ENCODE results near the gene TPPP3. TPM values are rescaled to one million over a fixed set of nuclear protein-coding genes. Genes with fewer than 3 reads are reported as not detected.
A peak's percentile ranks its signal among the peaks of the same experiment; 100 is the strongest.

TPPP3 gene
- total RNA-seq: not detected

DNA sequence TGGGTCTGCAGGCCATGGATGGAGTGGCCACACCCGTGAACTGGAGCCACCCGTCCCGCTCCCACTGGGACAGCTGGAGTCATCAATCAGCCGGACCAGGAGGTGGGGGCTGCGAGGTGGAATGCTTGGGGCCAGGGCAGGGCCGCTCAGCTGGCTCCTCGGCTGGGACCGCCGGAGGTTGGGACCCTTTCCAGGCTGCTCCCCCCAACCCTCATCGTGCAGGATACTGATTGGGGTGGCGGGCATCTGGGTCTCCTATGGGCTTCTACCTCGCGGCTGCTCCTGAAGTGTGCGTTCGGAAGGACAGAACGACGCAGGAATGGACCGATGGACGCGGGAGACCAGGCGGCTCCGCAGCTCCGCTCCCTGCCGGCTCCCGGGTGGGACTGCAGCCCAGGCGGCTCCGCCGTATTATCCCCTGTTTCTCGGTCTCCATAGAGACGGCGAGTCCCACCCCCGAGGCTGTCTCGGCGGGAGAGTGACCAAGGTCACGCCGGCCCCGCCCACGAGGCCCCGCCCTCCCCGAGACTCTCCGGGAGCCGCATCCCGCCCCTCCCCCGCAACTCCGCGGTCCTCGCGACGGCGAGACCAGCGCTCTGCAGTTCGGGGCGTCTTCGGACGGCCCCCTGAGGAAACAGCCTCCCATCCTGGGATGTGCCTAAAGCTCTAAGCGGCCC, at the start of gene TPPP3:
TSS of gene TPPP3 (minus strand) at position 388 of the 677 bp plus-strand sequence. CDS start 2,387 bp downstream, outside the sequence.
- DNase-seq: peak; percentile 33
- Mint-ChIP-seq H3K4me3 (no peak within 1 kb of the TSS), H3K9me3 (no peaks in the 10 kb centered on the region), H3K36me3 (ENCODE audit: low read depth) (no peaks in the 10 kb centered on the region), H3K27me3 (peaks cover 40% of the 10 kb centered on the region), H3K4me1 (peaks cover 3% of the 10 kb centered on the region), H3K27ac (no peak within 1 kb of the TSS)
- CTCF ChIA-PET: interaction anchor here (0.6 to 2.6 kb wide), 10 partner anchors 9 to 382 kb away, joined by 3 to 9 read pairs (median 3); no protein-coding TSS in a partner anchor
- POLR2A ChIA-PET: no interaction called here

DNA sequence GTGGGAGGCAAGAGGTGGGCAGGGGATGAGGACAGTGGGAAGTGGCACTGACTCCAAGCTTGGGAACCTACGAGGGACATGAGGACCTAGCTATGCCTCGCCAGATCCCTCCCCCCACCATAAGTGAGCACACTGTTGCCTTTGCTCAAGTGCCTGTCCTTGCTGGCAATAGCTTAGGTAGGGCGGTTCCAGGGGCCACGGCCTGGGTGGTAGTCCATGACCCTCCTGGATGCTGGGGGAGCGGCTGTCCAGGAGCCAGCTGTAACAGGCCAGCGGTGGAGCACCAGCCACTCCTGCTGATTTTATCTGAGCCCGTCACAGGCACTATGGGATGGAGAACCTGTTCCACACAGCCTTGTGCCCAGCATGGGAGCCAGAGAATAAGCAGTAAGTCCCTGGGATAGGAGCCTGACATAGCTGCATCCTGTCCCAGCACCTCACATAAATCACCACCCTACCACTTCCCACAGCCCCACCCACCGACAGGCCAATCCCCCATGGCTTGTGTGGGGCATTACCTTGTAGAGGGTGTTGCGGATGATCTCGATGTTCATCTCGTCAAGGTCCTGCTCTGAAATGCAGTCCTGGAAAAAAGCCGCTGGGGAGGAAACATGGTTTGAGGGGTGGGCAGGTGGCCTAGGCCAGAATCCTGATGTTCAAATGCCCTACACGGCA, 49.4 kb upstream of the TPPP3 start:
- ChIA-PET CTCF (interaction anchor here (0.6 to 6.1 kb wide), 5 partner anchors 10 to 78 kb away, joined by 3 to 29 read pairs (median 3); no protein-coding TSS in a partner anchor), POLR2A (no interaction called here)
- Mint-ChIP-seq H3K9me3 (no peaks in the 10 kb centered on the region), H3K36me3 (ENCODE audit: low read depth) (peaks cover 1% of the 10 kb centered on the region), H3K4me1 (peaks cover 5% of the 10 kb centered on the region), H3K27me3 (no peaks in the 10 kb centered on the region), H3K4me3 (no peak overlapping the region), H3K27ac (no peak overlapping the region)
- DNase-seq: no peak

DNA sequence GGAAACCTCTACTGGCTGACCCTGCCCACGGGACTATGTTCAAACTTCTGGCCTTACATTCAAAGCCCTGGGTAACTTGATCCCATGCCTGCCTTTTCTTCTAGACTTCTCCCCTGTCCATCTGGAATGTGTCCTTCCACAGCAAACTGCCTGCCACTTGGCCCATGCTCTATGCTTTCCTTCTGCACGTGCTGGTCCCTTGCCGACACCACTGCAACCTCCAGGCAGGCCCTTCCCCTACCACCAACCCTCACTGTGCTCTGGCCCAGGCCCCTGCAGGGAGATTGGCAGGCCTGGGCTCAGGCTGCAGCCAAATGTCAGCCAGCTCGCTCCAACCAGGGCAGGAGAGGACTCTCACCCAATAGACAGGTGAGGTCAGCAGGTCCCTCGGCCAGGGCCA, 48.6 kb upstream of the TPPP3 start:
- DNase-seq: no peak
- Mint-ChIP-seq H3K4me3 (no peak overlapping the region), H3K4me1 (no peaks in the 10 kb centered on the region), H3K27me3 (no peaks in the 10 kb centered on the region), H3K9me3 (no peaks in the 10 kb centered on the region), H3K27ac (no peak overlapping the region), H3K36me3 (ENCODE audit: low read depth) (no peaks in the 10 kb centered on the region)
- ChIA-PET CTCF (interaction anchor here (1.0 to 6.1 kb wide), 3 partner anchors 11 to 22 kb away, joined by 3 to 29 read pairs (median 3); no protein-coding TSS in a partner anchor), POLR2A (no interaction called here)

DNA sequence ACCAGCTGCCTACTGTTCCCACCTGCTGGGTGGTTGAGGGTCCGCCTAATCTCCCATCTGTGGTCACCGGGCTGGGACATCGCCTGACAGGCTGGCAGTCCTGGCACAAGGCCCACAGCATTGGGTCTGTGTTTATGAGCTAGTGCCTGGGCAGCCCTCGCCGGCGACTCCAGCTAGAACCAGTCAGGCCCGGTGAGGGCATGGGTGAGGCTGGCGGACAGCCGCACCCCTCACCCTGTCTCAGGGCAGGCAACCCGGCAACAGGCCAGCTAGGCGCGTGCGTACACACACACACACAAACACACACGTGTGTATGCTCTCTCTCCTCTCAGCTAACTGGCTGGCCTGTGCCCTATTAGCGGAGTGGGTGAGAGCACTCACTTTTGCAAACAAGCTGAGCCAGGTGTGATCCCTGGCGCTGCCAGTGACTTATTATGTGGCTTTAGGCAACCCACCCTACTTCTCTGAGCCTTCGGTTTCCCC, 48.0 kb upstream of the TPPP3 start:
- H3K27me3 Mint-ChIP-seq: no peaks in the 10 kb centered on the region
- no peak for DNase-seq
- CTCF ChIA-PET: interaction anchor here (0.9 to 6.1 kb wide), 3 partner anchors 9 to 23 kb away, joined by 3 to 29 read pairs (median 3); no protein-coding TSS in a partner anchor
- H3K4me3 Mint-ChIP-seq: no peak overlapping the region
- POLR2A ChIA-PET: no interaction called here
- no peak overlapping the region for H3K27ac Mint-ChIP-seq
- no peaks in the 10 kb centered on the region for H3K9me3 Mint-ChIP-seq
- H3K36me3 Mint-ChIP-seq (ENCODE audit: low read depth): no peaks in the 10 kb centered on the region
- no peaks in the 10 kb centered on the region for H3K4me1 Mint-ChIP-seq

DNA sequence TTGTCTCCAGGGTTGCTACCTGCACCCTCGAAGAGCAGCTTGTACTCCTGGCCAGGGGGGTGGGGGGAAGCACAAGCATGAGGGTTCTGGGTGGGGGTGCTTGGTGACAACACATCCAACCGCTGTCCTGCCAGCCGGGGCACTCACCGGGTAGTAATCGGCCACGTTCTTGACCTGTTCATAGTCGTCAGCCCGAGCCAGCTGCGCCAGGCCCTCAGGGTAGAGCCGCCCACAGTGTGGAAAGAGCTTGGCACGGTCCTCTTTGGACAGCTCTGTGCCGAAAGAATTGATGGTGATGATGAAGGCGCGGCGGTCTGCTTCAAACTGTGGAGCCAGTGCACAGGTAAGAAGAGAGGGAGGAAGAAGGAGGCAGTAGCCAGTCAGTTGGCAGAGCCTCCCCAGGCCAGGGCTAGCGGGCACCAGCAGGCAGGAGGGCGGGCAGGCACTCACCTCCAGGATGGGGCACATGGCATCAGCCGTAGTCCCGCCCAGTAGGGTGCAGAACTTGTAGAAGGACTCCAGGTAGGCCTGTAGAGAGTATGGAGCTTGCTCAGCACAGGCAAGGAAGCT, 45.6 kb upstream of the TPPP3 start:
- H3K27me3 Mint-ChIP-seq: no peaks in the 10 kb centered on the region
- no peak overlapping the region for H3K4me3 Mint-ChIP-seq
- ChIA-PET POLR2A (no interaction called here), CTCF (interaction anchor here (0.6 to 2.7 kb wide), 4 partner anchors 9 to 141 kb away, joined by 4 to 13 read pairs (median 4); no protein-coding TSS in a partner anchor)
- H3K36me3 Mint-ChIP-seq (ENCODE audit: low read depth): no peaks in the 10 kb centered on the region
- H3K9me3 Mint-ChIP-seq: no peaks in the 10 kb centered on the region
- H3K27ac Mint-ChIP-seq: no peak overlapping the region
- H3K4me1 Mint-ChIP-seq: no peaks in the 10 kb centered on the region
- DNase-seq: no peak

DNA sequence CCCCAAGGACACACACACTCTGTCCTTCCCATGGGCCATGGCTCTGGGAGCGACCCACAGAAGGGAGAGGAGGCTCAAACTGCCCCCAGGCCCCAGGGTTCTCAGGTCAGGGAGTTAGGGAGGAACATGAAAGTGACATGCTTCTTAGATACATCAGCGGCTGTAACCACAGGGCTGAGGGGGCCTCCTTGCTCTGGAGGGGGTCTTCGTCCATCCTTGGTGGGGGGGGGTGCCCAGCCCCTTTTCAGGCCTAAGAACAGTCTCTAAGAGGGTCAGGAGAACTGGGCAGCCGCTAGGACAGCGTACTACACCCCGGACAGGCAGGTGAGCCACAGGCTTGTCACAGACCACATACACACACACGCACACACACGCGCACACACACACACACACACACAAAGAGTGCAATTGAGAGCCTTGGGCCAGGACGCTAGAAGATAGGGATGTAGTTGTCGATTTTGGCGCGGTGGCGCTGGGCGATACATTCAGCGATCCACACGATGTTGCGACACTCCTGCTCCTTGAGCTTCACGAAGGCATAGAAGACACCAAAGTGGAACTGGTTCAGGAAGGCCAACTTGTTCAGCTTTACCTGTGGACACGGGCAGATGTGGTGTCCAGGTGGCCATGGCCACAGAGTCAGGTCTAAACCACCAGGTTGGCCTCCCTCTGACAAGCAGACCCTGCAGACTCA, 44.9 kb upstream of the TPPP3 start:
- ChIA-PET POLR2A (no interaction called here), CTCF (interaction anchor here (1.1 to 2.7 kb wide), 3 partner anchors 10 to 194 kb away, joined by 3 to 13 read pairs (median 4); no protein-coding TSS in a partner anchor)
- DNase-seq: no peak
- Mint-ChIP-seq H3K9me3 (no peaks in the 10 kb centered on the region), H3K4me3 (no peak overlapping the region), H3K27me3 (no peaks in the 10 kb centered on the region), H3K36me3 (ENCODE audit: low read depth) (no peaks in the 10 kb centered on the region), H3K4me1 (no peaks in the 10 kb centered on the region), H3K27ac (no peak overlapping the region)

DNA sequence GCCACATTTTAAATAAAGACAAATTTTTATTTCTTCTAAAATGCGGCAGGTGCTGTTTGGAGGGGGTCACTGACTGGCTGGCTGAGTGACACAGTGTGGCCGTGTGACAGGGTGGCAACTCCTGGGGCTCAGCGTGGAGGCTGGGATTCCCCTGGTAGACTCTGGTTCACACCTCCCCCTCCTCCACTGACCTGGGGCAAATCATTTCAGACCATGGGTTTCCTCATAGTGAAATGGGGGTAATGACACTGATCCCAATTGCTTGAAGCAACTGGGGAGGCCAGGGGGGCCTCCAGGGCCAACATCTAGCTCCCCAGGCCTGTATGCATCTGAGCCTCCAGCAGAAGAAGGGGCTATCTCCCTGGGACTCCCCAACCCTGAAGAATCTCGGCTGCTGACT, 44.2 kb upstream of the TPPP3 start:
- no peaks in the 10 kb centered on the region for H3K9me3 Mint-ChIP-seq
- no peaks in the 10 kb centered on the region for H3K36me3 Mint-ChIP-seq (ENCODE audit: low read depth)
- DNase-seq: no peak
- no peaks in the 10 kb centered on the region for H3K4me1 Mint-ChIP-seq
- peak overlapping the region; percentile 37 for H3K27ac Mint-ChIP-seq
- ChIA-PET CTCF (interaction anchor here (1.1 kb wide), 1 partner anchor 193 kb away, joined by 3 read pairs; no protein-coding TSS in a partner anchor), POLR2A (no interaction called here)
- no peak overlapping the region for H3K4me3 Mint-ChIP-seq
- H3K27me3 Mint-ChIP-seq: peaks cover 2% of the 10 kb centered on the region

DNA sequence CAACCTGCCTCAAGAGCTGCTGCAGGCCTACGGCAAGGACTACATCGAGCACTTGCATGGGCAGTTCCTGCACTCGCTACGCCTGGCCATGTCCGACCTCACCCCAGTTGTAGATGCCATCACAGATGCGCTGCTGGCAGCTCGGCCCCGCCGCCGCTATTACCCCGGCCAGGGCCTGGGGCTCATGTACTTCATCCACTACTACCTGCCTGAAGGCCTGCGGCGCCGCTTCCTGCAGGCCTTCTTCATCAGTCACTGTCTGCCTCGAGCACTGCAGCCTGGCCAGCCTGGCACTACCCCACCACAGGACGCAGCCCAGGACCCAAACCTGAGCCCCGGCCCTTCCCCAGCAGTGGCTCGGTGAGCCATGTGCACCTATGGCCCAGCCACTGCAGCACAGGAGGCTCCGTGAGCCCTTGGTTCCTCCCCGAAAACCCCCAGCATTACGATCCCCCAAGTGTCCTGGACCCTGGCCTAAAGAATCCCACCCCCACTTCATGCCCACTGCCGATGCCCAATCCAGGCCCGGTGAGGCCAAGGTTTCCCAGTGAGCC, 43.4 kb upstream of the TPPP3 start:
- Mint-ChIP-seq H3K4me3 (no peak overlapping the region), H3K27me3 (peaks cover 8% of the 10 kb centered on the region), H3K9me3 (no peaks in the 10 kb centered on the region), H3K4me1 (peaks cover under 1% of the 10 kb centered on the region), H3K36me3 (ENCODE audit: low read depth) (no peaks in the 10 kb centered on the region), H3K27ac (no peak overlapping the region)
- CTCF ChIA-PET: interaction anchor here (0.8 to 3.6 kb wide), 3 partner anchors 9 to 84 kb away, joined by 3 to 19 read pairs (median 5); no protein-coding TSS in a partner anchor
- no peak for DNase-seq
- POLR2A ChIA-PET: no interaction called here

DNA sequence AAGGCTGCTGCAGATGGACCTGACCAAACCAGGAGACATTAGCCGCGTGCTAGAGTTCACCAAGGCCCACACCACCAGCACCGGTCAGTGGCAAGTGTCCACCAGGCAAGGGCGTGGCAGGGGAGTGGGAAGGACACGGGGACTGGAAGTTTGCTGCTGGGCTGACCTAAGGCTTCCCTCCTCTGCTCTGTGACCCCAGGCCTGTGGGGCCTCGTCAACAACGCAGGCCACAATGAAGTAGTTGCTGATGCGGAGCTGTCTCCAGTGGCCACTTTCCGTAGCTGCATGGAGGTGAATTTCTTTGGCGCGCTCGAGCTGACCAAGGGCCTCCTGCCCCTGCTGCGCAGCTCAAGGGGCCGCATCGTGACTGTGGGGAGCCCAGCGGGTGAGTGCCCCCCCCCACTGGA, 42.5 kb upstream of the TPPP3 start:
- peaks cover 11% of the 10 kb centered on the region for H3K27me3 Mint-ChIP-seq
- H3K27ac Mint-ChIP-seq: no peak overlapping the region
- H3K4me1 Mint-ChIP-seq: peaks cover 3% of the 10 kb centered on the region
- ChIA-PET POLR2A (no interaction called here), CTCF (interaction anchor here (0.8 to 3.6 kb wide), 3 partner anchors 8 to 85 kb away, joined by 3 to 19 read pairs (median 5); no protein-coding TSS in a partner anchor)
- DNase-seq: no peak
- H3K9me3 Mint-ChIP-seq: no peaks in the 10 kb centered on the region
- no peaks in the 10 kb centered on the region for H3K36me3 Mint-ChIP-seq (ENCODE audit: low read depth)
- H3K4me3 Mint-ChIP-seq: no peak overlapping the region

DNA sequence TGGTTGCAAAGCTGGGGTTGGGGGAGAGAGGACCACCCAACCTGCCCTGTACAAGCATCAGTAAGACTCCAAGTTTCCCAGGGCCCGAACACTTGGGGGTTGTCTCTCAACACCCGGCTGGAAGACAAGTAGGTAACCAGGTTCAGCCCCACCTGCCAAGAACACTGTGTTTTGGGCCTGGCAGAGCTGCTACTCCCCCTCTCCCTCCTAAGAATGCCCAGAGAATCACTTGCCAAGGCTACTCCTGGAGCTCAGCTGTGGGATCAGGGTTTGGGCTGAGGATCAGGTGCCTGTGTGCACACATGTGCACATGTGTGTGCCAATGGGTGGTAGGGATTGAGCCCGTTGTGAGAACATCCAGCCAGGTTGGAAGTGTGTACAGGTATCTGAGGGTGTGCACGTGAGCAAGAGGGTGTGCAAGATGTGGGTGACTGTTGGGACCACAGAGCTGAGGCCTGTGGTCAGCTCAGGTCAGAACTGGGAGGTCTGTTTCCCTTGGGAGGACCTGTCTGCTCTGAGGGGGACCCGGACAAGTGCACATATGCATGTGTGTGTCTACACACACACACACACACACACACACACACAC, 39.9 kb upstream of the TPPP3 start:
- Mint-ChIP-seq H3K27me3 (peaks cover 31% of the 10 kb centered on the region), H3K4me3 (no peak overlapping the region), H3K9me3 (no peaks in the 10 kb centered on the region), H3K27ac (no peak overlapping the region), H3K36me3 (ENCODE audit: low read depth) (no peaks in the 10 kb centered on the region), H3K4me1 (peaks cover 8% of the 10 kb centered on the region)
- ChIA-PET CTCF (interaction anchor here (0.6 to 3.6 kb wide), 6 partner anchors 13 to 150 kb away, joined by 3 to 19 read pairs (median 4); no protein-coding TSS in a partner anchor), POLR2A (no interaction called here)
- DNase-seq: no peak

DNA sequence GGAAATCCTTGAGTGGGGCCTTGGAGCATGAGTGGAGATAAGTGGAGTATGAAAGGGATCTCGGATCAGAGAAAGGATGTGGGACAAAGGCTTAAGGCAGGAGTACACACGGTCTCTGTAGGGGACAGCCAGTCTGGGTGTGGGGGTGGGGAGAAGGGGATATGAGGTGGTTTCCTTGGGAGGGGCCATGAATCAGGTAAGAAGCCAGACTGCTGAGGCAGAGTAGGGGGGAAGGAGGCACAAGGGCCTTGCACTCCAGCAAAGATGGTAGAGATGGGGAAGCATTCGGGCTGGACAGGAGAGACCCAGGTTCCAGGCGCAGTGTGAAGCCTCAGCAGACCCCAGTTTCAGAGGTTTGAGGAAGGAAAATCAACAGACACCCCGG, 39.2 kb upstream of the TPPP3 start:
- no peaks in the 10 kb centered on the region for H3K9me3 Mint-ChIP-seq
- ChIA-PET CTCF (interaction anchor here (1.0 to 1.1 kb wide), 2 partner anchors 9 to 149 kb away, joined by 3 read pairs; no protein-coding TSS in a partner anchor), POLR2A (no interaction called here)
- H3K27ac Mint-ChIP-seq: no peak overlapping the region
- peaks cover 35% of the 10 kb centered on the region for H3K27me3 Mint-ChIP-seq
- no peak overlapping the region for H3K4me3 Mint-ChIP-seq
- H3K4me1 Mint-ChIP-seq: peaks cover 8% of the 10 kb centered on the region
- no peaks in the 10 kb centered on the region for H3K36me3 Mint-ChIP-seq (ENCODE audit: low read depth)
- DNase-seq: no peak
